Activated CD8-positive, alpha-beta memory T cell treated with anti-CD3 and anti-CD28 coated beads, Interleukin-2, amount 50 U/mL, for 24 hours (primary cell): ENCODE measurements around the gene ZBTB7C.

Source experiments
- DNase-seq: peaks from one replicate; pipeline ENCODE4 v3.0.0-alpha.2; 2020; ENCODE audit errors: extremely low read depth

Gene ZBTB7C

GRCh38 chr18:47999801-48000248 is 409.4 kb downstream of the ZBTB7C start:
- DNase-seq, result no peak

GRCh38 chr18:47997338-47997780 is 411.8 kb downstream of the ZBTB7C start:
- no peak for DNase-seq

GRCh38 chr18:47996091-47996541 is 413.1 kb downstream of the ZBTB7C start:
- no peak for DNase-seq

- no peak for DNase-seq
These were observed 413.5 kb downstream of the ZBTB7C start for GRCh38 chr18:47995654-47996053.

GRCh38 chr18:47993409-47993808 is 415.8 kb downstream of the ZBTB7C start:
- DNase-seq, result no peak

- DNase-seq, result no peak
These were observed 416.2 kb downstream of the ZBTB7C start for GRCh38 chr18:47992976-47993375.

GRCh38 chr18:47992266-47992665 is 416.9 kb downstream of the ZBTB7C start:
- DNase-seq, result no peak

GRCh38 chr18:47990981-47991380 is 418.2 kb downstream of the ZBTB7C start:
- DNase-seq, result no peak

- no peak for DNase-seq
These were observed 421.8 kb downstream of the ZBTB7C start for GRCh38 chr18:47987388-47987699.

GRCh38 chr18:47986620-47987387 is 422.4 kb downstream of the ZBTB7C start:
- no peak for DNase-seq

GRCh38 chr18:47985866-47986265 is 423.3 kb downstream of the ZBTB7C start:
- DNase-seq, result no peak

GRCh38 chr18:47984991-47985390 is 424.2 kb downstream of the ZBTB7C start:
- DNase-seq, result no peak

GRCh38 chr18:47983946-47984345 is 425.2 kb downstream of the ZBTB7C start:
- DNase-seq, result no peak

- DNase-seq, result no peak
These were observed 426.1 kb downstream of the ZBTB7C start for GRCh38 chr18:47983055-47983454.

- DNase-seq, result no peak
These were observed 427.4 kb downstream of the ZBTB7C start for GRCh38 chr18:47981830-47982229.

- DNase-seq, result no peak
These were observed 427.9 kb downstream of the ZBTB7C start for GRCh38 chr18:47981320-47981719.

- no peak for DNase-seq
These were observed 429.5 kb downstream of the ZBTB7C start for GRCh38 chr18:47979611-47980200.

GRCh38 chr18:47978603-47979002 is 430.6 kb downstream of the ZBTB7C start:
- no peak for DNase-seq

GRCh38 chr18:47978141-47978540 is 431.0 kb downstream of the ZBTB7C start:
- no peak for DNase-seq
